H9 (cell line): ENCODE data around the gene SMIM20. TPM values are rescaled to one million over a fixed set of nuclear protein-coding genes. Genes with fewer than 3 reads are reported as not detected.
A peak's percentile ranks its signal among the peaks of the same experiment; 100 is the strongest.
"Not testable (repeated sequence)": the region's sequence is repeated elsewhere in the genome, so short reads cannot be mapped to it uniquely, and the experiment has no call there.

Source experiments
- DNase-seq: peaks from one replicate; pipeline ENCODE4 v3.0.0-alpha.2; 2017
- H2AFZ ChIP-seq: one replicate; pipeline ENCODE4 v1.6.1; 2013; ENCODE audit warnings: mild to moderate bottlenecking, low read length, control low read depth, moderate library complexity
- H2AK5ac ChIP-seq: 2 replicates; pipeline ENCODE4 v1.6.1; 2013; ENCODE audit warnings: low read length, control low read depth, mixed read lengths; ENCODE audit not compliant: insufficient read length
- H2BK120ac ChIP-seq: one replicate; pipeline ENCODE4 v1.6.1; 2013; ENCODE audit warnings: low read depth, mild to moderate bottlenecking, low read length, control low read depth, inconsistent platforms; ENCODE audit not compliant: poor library complexity, severe bottlenecking
- H2BK12ac ChIP-seq: 2 replicates; pipeline ENCODE4 v1.6.1; 2013; ENCODE audit warnings: low read length, control low read depth, mixed read lengths, low read depth; ENCODE audit not compliant: insufficient read length
- H2BK15ac ChIP-seq: 2 replicates; pipeline ENCODE4 v1.6.1; 2013; ENCODE audit warnings: low read depth, low read length, control low read depth
- H2BK20ac ChIP-seq: one replicate; pipeline ENCODE4 v1.6.1; 2013; ENCODE audit warnings: low read depth, mild to moderate bottlenecking, low read length, control low read depth, inconsistent platforms; ENCODE audit not compliant: poor library complexity, severe bottlenecking
- H2BK5ac ChIP-seq: 2 replicates; pipeline ENCODE4 v1.6.1; 2013; ENCODE audit warnings: low read length, control low read depth, mixed read lengths; ENCODE audit not compliant: insufficient read length
- H3K14ac ChIP-seq: 2 replicates; pipeline ENCODE4 v1.6.1; 2013; ENCODE audit warnings: low read length, control low read depth; ENCODE audit not compliant: insufficient read depth
- H3K18ac ChIP-seq: 2 replicates; pipeline ENCODE4 v1.6.1; 2013; ENCODE audit warnings: low read depth, mild to moderate bottlenecking, mixed read lengths, low read length, control low read depth; ENCODE audit not compliant: insufficient read length
- H3K23ac ChIP-seq: 2 replicates; pipeline ENCODE4 v1.6.1; 2013; ENCODE audit warnings: low read length, control low read depth, mixed read lengths, low read depth; ENCODE audit not compliant: insufficient read length
- H3K23me2 ChIP-seq: 2 replicates; pipeline ENCODE4 v1.6.1; 2013; ENCODE audit warnings: low read depth, mild to moderate bottlenecking, mixed read lengths, low read length, control low read depth; ENCODE audit not compliant: insufficient read length, poor library complexity, severe bottlenecking
- H3K27ac ChIP-seq: 2 replicates; pipeline ENCODE4 v1.5.1; 2013; ENCODE audit warnings: low read length, control low read depth, mixed read lengths, low read depth; ENCODE audit not compliant: insufficient read length
- H3K27me3 ChIP-seq: 2 replicates; pipeline ENCODE4 v1.6.1; 2013; ENCODE audit warnings: low read length, control low read depth, inconsistent platforms; ENCODE audit not compliant: insufficient read depth
- H3K4ac ChIP-seq: 2 replicates; pipeline ENCODE4 v1.6.1; 2013; ENCODE audit warnings: low read depth, mild to moderate bottlenecking, control low read depth, inconsistent platforms, low read length, moderate library complexity
- H3K4me1 ChIP-seq: 2 replicates; pipeline ENCODE4 v1.6.1; 2013; ENCODE audit warnings: low read length, control low read depth, inconsistent platforms; ENCODE audit not compliant: insufficient read depth
- H3K4me2 ChIP-seq: 2 replicates; pipeline ENCODE4 v1.6.1; 2013; ENCODE audit warnings: low read length, control low read depth, mixed read lengths; ENCODE audit not compliant: insufficient read length, insufficient read depth
- H3K56ac ChIP-seq: 2 replicates; pipeline ENCODE4 v1.6.1; 2013; ENCODE audit warnings: low read depth, mild to moderate bottlenecking, mixed read lengths, low read length, control low read depth; ENCODE audit not compliant: insufficient read length
- H3K79me1 ChIP-seq: 2 replicates; pipeline ENCODE4 v1.6.1; 2013; ENCODE audit warnings: low read depth, mild to moderate bottlenecking, moderate library complexity, low read length, control low read depth, inconsistent platforms; ENCODE audit not compliant: insufficient read depth, poor library complexity, severe bottlenecking
- H3K79me2 ChIP-seq: 2 replicates; pipeline ENCODE4 v1.6.1; 2013; ENCODE audit warnings: low read length, control low read depth, inconsistent platforms; ENCODE audit not compliant: insufficient read depth
- H3K9ac ChIP-seq: 2 replicates; pipeline ENCODE4 v1.6.1; 2013; ENCODE audit warnings: low read length, control low read depth, mixed read lengths; ENCODE audit not compliant: insufficient read length; ENCODE audit errors: extremely low read depth
- H3K9me3 ChIP-seq: one replicate; pipeline ENCODE4 v1.6.1; 2013; ENCODE audit warnings: low read depth, low read length, inconsistent platforms; ENCODE audit not compliant: control insufficient read depth
- H3T11ph ChIP-seq: one replicate; pipeline ENCODE4 v1.6.1; 2013; ENCODE audit warnings: mild to moderate bottlenecking, low read length, control low read depth, inconsistent platforms
- H4K20me1 ChIP-seq: one replicate; pipeline ENCODE4 v1.6.1; 2013; ENCODE audit not compliant: control insufficient read depth, insufficient read length, insufficient read depth
- H4K5ac ChIP-seq: 2 replicates; pipeline ENCODE4 v1.6.1; 2013; ENCODE audit warnings: low read depth, mild to moderate bottlenecking, mixed read lengths, low read length, control low read depth; ENCODE audit not compliant: insufficient read length
- H4K8ac ChIP-seq: replicated peaks from 2 replicates; pipeline ENCODE4 v1.6.1; 2013; ENCODE audit warnings: low read length, control low read depth, mixed read lengths, low read depth; ENCODE audit not compliant: insufficient read length
- H4K91ac ChIP-seq: 2 replicates; pipeline ENCODE4 v1.6.1; 2013; ENCODE audit warnings: low read depth, mild to moderate bottlenecking, moderate library complexity, mixed read lengths, low read length, control low read depth; ENCODE audit not compliant: insufficient read length
- H3K27ac Mint-ChIP-seq, 3 experiments: 2 replicates in 2 of 3; 3 replicates in 1 of 3; pipeline ENCODE4 v1.8.0; 2020 to 2021; ENCODE audit warnings: mixed read lengths in 3 of 3, mild to moderate bottlenecking in 1 of 3, moderate library complexity in 1 of 3
- H3K27me3 Mint-ChIP-seq: 2 replicates; pipeline ENCODE4 v1.8.0; 2021; ENCODE audit warnings: low read depth, mild to moderate bottlenecking, moderate library complexity, mixed read lengths
- H3K36me3 Mint-ChIP-seq, 3 experiments: 2 replicates in 2 of 3; 3 replicates in 1 of 3; pipeline ENCODE4 v1.8.0; 2020 to 2021; ENCODE audit warnings: low read depth in 3 of 3, mixed read lengths in 3 of 3; ENCODE audit not compliant: insufficient read depth in 1 of 3
- H3K4me1 Mint-ChIP-seq, 2 experiments: 2 replicates each; pipeline ENCODE4 v1.8.0; 2020; ENCODE audit warnings: mixed read lengths in 2 of 2
- H3K4me3 Mint-ChIP-seq, 2 experiments: 2 replicates in 1 of 2; 3 replicates in 1 of 2; pipeline ENCODE4 v1.8.0; 2020 to 2021; ENCODE audit warnings: mild to moderate bottlenecking in 2 of 2, mixed read lengths in 2 of 2, moderate library complexity in 1 of 2
- H3K9me3 Mint-ChIP-seq, 2 experiments: 2 replicates in 1 of 2; 3 replicates in 1 of 2; pipeline ENCODE4 v1.8.0; 2020; ENCODE audit warnings: mild to moderate bottlenecking in 2 of 2, mixed read lengths in 2 of 2, moderate library complexity in 1 of 2
- WGBS: extraction: QIAGEN DNeasy Blood & Tissue Kit; methylation state at CpG from one replicate; pipeline ENCODE4 v1.1.7; 2013; ENCODE audit warnings: missing lambda C conversion rate, low lambda C conversion rate, mixed read lengths; ENCODE audit not compliant: insufficient read length; ENCODE audit errors: extremely low coverage; 5-methylcytosine and 5-hydroxymethylcytosine counted together
- total RNA-seq: library from RNA; stranded (reverse); gene quantifications from 2 replicates; pipeline ENCODE4 v1.2.1, GENCODE V29; 2021
- TF ChIP-seq, protein P1 (sequence below): fragments of 200-600 bp; sonication (generic); conservative IDR thresholded peaks from 3 replicates; pipeline ENCODE4 v1.8.0; 2021; ENCODE audit warnings: antibody characterized with exemption, mild to moderate bottlenecking

SMIM20 gene
- total RNA-seq, 1 experiment from 2014 or later = 40.2 TPM

DNA sequence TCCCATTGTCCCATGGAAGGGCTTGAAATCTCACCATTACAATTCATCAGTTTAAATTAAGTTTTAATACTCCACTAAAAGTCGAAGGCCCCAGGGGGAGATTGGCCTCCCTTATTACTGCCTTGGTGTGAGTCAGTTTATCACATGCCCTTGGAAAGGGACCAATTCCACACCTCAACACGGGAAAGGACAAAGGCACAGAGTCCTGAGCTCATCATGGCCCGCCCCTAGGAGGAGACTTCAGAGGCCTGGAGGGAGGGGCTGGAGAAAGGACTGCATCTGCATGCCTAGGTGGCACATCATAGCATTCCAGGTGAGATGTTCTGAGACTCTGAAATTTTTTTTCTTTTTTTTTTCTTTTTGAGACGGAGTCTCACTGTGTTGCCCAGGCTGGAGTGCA lies 48.4 kb upstream of the SMIM20 start:
- H3K18ac ChIP-seq = no peak overlapping the region
- no peak overlapping the region for H2BK5ac ChIP-seq
- no peak overlapping the region for H3K9ac ChIP-seq
- Mint-ChIP-seq H3K9me3 (peaks cover 0 to 3% of the 10 kb centered on the region in 2 experiments; a peak in 2 of 5 replicates), H3K4me1 (peaks cover 21 to 29% of the 10 kb centered on the region in 2 experiments), H3K27me3 (peaks cover 15% of the 10 kb centered on the region), H3K4me3 (no peak overlapping the region; a peak in 1 of 5 replicates), H3K36me3 (peaks cover 0 to 3% (median 2%) of the 10 kb centered on the region in 3 experiments; a peak in 3 of 7 replicates), H3K27ac (no peak overlapping the region)
- H3K56ac ChIP-seq = no peak overlapping the region
- H4K20me1 ChIP-seq = no peaks in the 10 kb centered on the region
- H4K91ac ChIP-seq = no peak overlapping the region
- no peak overlapping the region for H3K14ac ChIP-seq
- H3K23me2 ChIP-seq = peaks cover 9% of the 10 kb centered on the region
- TF ChIP-seq, protein P1, sequence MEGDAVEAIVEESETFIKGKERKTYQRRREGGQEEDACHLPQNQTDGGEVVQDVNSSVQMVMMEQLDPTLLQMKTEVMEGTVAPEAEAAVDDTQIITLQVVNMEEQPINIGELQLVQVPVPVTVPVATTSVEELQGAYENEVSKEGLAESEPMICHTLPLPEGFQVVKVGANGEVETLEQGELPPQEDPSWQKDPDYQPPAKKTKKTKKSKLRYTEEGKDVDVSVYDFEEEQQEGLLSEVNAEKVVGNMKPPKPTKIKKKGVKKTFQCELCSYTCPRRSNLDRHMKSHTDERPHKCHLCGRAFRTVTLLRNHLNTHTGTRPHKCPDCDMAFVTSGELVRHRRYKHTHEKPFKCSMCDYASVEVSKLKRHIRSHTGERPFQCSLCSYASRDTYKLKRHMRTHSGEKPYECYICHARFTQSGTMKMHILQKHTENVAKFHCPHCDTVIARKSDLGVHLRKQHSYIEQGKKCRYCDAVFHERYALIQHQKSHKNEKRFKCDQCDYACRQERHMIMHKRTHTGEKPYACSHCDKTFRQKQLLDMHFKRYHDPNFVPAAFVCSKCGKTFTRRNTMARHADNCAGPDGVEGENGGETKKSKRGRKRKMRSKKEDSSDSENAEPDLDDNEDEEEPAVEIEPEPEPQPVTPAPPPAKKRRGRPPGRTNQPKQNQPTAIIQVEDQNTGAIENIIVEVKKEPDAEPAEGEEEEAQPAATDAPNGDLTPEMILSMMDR = no peak
- H4K5ac ChIP-seq = no peak overlapping the region
- no peaks in the 10 kb centered on the region for H3K27me3 ChIP-seq
- H2AFZ ChIP-seq = no peak overlapping the region
- WGBS = no CpG with 5 or more reads among the region's 4 CpGs
- H2BK15ac ChIP-seq = no peak overlapping the region
- H2BK12ac ChIP-seq = no peak overlapping the region
- H2BK20ac ChIP-seq = no peak overlapping the region
- H4K8ac ChIP-seq = no peak overlapping the region
- no peak overlapping the region for H3K27ac ChIP-seq
- H3K4ac ChIP-seq = no peak overlapping the region
- peak; percentile 72 for DNase-seq
- no peak overlapping the region for H3K4me2 ChIP-seq
- H3K23ac ChIP-seq = no peak overlapping the region
- H3K79me2 ChIP-seq = no peaks in the 10 kb centered on the region; the same call in 1 of the 2 replicates
- H3K4me1 ChIP-seq = peaks cover 6% of the 10 kb centered on the region; the same call in 1 of the 2 replicates
- no peak overlapping the region for H3T11ph ChIP-seq
- no peak overlapping the region for H2BK120ac ChIP-seq
- no peak overlapping the region for H2AK5ac ChIP-seq
- no peaks in the 10 kb centered on the region for H3K9me3 ChIP-seq
- H3K79me1 ChIP-seq = no peaks in the 10 kb centered on the region

DNA sequence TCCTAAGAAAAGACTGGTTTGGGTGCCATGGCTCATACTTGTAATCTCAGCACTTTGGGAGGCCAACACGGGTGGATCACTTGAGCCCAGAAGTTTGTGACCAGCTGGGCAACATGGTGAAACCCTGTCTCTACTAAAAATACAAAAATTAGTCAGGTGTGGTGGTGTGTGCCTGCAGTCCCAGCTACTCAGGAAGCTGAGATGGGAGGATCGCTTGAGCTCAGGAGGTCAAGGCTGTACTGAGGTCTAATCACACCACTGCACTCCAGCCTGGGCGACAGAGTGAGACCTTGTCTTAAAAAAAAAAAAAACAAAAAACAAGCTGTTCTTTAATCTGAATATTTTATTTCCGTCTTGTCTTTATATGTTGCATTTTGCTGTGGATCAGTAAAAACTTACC lies 47.6 kb upstream of the SMIM20 start:
- H3K27ac ChIP-seq, H2BK12ac ChIP-seq, H3K27me3 ChIP-seq, H3K23me2 ChIP-seq, H4K8ac ChIP-seq, H3K14ac ChIP-seq, H4K91ac ChIP-seq, DNase-seq, H2AFZ ChIP-seq, H2AK5ac ChIP-seq, H3K56ac ChIP-seq, H3K79me2 ChIP-seq, H4K5ac ChIP-seq, H2BK15ac ChIP-seq, H3K27ac Mint-ChIP-seq, H3K18ac ChIP-seq, H2BK120ac ChIP-seq, H3T11ph ChIP-seq, H3K4me1 ChIP-seq, H3K4ac ChIP-seq, H2BK5ac ChIP-seq, H2BK20ac ChIP-seq, H3K23ac ChIP-seq, H3K9me3 ChIP-seq, H4K20me1 ChIP-seq, H3K9ac ChIP-seq, H3K9me3 Mint-ChIP-seq, H3K79me1 ChIP-seq, H3K4me3 Mint-ChIP-seq, H3K4me2 ChIP-seq, H3K36me3 Mint-ChIP-seq: not testable (repeated sequence)
- Mint-ChIP-seq H3K4me1 (peaks cover 14 to 22% of the 10 kb centered on the region in 2 experiments), H3K27me3 (peaks cover 15% of the 10 kb centered on the region)
- whole genome bisulfite sequencing = no CpG with 5 or more reads among the region's 4 CpGs
